ENCODE measurements around the gene LAMTOR4. TPM values are rescaled to one million over a fixed set of nuclear protein-coding genes. Genes with fewer than 3 reads are reported as not detected.

LAMTOR4 gene
- total RNA-seq, 1 experiment from 2014 or later: 224 TPM

DNA sequence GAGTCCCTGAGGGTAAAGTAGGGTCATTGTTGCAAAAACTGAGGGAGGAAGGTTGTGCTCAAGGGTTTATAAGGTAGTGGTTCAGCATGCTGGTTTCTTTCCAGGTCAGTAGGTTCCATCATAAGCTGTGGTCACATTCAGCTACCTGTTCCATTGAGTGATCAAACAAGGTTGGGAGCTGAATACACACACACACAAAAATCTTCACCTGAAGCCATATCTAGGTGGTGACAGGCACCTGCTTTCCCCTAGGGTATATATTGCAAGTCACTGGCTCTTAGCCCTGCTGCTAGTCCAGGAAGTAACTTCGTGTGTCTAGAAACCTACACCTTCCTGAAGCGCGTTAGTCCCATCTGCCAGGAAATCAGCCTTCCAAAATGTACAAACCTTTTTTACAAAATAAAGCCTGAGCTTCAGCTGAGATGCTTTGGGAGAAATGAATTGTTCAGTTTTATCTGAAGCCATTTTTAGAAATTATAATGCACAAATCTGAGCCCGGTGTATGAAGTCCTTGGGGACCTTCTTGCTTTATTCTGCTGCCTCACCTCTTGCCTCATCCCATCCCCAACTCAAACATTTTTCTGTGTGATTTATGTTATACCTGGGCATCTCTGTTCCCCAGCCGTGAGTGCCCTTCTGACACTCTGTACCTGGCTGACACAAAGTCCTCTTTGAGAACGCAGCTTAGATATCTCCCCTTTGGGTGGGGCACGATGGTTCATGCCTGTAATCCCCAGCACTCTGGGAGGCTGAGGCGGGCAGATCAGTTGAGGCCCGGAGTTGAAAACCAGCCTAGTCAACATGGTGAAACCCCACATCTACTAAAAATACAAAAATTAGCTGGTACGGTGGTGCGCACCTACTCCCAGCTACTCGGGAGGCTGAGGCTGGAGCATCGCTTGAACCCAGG, 10.6 kb upstream of the LAMTOR4 start:
- Histone ChIP-seq H3K27me3 (ENCODE audit: control insufficient read depth, insufficient read depth, low read length) (no peaks in the 10 kb centered on the region), H3K36me3 (ENCODE audit: control insufficient read depth, insufficient read depth, low read length) (no peaks in the 10 kb centered on the region), H3K4me3 (ENCODE audit: low read depth in 2 of 2, low read length in 2 of 2) (no peak overlapping the region), H3K9me3 (ENCODE audit: control insufficient read depth, insufficient read depth, low read depth, low read length) (no peaks in the 10 kb centered on the region), H3K27ac (ENCODE audit: low read length) (no peak overlapping the region), H3K4me1 (ENCODE audit: control insufficient read depth, insufficient read depth, low read length) (no peaks in the 10 kb centered on the region)
- DNase-seq (ENCODE audit: low read depth, low spot score) (no peak), ATAC-seq (no peak)
- TF ChIP-seq TCF7L2 (IDR thresholded peaks at IDR 0.05; ENCODE audit: low read depth, low read length) (no peak), POLR2AphosphoS5 (IDR thresholded peaks at IDR 0.05; ENCODE audit: low read depth, low read length) (no peak), SIN3A (IDR thresholded peaks at IDR 0.05; ENCODE audit: borderline replicate concordance, insufficient read depth, low read depth, low read length) (no peak)
- TF ChIP-seq, protein P1, sequence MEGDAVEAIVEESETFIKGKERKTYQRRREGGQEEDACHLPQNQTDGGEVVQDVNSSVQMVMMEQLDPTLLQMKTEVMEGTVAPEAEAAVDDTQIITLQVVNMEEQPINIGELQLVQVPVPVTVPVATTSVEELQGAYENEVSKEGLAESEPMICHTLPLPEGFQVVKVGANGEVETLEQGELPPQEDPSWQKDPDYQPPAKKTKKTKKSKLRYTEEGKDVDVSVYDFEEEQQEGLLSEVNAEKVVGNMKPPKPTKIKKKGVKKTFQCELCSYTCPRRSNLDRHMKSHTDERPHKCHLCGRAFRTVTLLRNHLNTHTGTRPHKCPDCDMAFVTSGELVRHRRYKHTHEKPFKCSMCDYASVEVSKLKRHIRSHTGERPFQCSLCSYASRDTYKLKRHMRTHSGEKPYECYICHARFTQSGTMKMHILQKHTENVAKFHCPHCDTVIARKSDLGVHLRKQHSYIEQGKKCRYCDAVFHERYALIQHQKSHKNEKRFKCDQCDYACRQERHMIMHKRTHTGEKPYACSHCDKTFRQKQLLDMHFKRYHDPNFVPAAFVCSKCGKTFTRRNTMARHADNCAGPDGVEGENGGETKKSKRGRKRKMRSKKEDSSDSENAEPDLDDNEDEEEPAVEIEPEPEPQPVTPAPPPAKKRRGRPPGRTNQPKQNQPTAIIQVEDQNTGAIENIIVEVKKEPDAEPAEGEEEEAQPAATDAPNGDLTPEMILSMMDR (IDR thresholded peaks at IDR 0.05): no peak
- TF ChIP-seq, protein P2, sequence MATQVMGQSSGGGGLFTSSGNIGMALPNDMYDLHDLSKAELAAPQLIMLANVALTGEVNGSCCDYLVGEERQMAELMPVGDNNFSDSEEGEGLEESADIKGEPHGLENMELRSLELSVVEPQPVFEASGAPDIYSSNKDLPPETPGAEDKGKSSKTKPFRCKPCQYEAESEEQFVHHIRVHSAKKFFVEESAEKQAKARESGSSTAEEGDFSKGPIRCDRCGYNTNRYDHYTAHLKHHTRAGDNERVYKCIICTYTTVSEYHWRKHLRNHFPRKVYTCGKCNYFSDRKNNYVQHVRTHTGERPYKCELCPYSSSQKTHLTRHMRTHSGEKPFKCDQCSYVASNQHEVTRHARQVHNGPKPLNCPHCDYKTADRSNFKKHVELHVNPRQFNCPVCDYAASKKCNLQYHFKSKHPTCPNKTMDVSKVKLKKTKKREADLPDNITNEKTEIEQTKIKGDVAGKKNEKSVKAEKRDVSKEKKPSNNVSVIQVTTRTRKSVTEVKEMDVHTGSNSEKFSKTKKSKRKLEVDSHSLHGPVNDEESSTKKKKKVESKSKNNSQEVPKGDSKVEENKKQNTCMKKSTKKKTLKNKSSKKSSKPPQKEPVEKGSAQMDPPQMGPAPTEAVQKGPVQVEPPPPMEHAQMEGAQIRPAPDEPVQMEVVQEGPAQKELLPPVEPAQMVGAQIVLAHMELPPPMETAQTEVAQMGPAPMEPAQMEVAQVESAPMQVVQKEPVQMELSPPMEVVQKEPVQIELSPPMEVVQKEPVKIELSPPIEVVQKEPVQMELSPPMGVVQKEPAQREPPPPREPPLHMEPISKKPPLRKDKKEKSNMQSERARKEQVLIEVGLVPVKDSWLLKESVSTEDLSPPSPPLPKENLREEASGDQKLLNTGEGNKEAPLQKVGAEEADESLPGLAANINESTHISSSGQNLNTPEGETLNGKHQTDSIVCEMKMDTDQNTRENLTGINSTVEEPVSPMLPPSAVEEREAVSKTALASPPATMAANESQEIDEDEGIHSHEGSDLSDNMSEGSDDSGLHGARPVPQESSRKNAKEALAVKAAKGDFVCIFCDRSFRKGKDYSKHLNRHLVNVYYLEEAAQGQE (IDR thresholded peaks at IDR 0.05; ENCODE audit: insufficient read depth in 1 of 2, low read depth in 2 of 2, low read length in 1 of 2): no peak
- POLR2A ChIA-PET: no interaction called here
- intact Hi-C loops (cut with micrococcal nuclease; ENCODE audit: unreplicated experiment): no loop called here
- CTCF ChIA-PET: interaction anchor here (0.8 kb wide), 1 partner anchor 10 kb away, joined by 4 read pairs; no protein-coding TSS in a partner anchor
- in situ Hi-C loops (cut with HindIII; ENCODE audit: low pct_unique_long_range_greater_than_20kb, low sequenced_read_pairs): no loop called here
- BruUV-seq (replicated peaks): no TSS peak

DNA sequence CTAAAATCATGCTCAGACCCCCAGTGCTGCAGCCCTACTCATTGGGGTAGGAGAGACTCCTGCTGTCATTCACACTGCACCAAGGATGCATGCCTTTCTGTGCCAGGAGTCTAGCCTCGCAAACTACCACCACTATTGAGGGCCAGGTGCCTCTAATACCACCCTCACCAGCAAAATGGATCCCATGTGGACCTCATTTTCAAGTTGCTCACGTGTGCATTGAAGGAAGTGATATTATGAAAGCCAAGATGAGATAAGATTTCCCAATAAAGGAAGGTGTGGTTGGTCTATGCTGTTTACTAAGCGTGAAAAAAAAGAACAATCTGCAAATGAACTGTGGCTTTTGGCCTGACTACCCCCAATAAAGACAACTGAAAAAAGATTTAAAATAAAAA, 7.2 kb upstream of the LAMTOR4 start:
- POLR2A ChIA-PET: interaction anchor here (0.6 kb wide), 1 partner anchor 261 kb away, joined by 3 read pairs; no protein-coding TSS in a partner anchor
- Histone ChIP-seq H3K4me1 (ENCODE audit: control insufficient read depth, insufficient read depth, low read length) (no peaks in the 10 kb centered on the region), H3K4me3 (ENCODE audit: low read depth in 2 of 2, low read length in 2 of 2) (no peak overlapping the region), H3K9me3 (ENCODE audit: control insufficient read depth, insufficient read depth, low read depth, low read length) (no peaks in the 10 kb centered on the region), H3K27me3 (ENCODE audit: control insufficient read depth, insufficient read depth, low read length) (no peaks in the 10 kb centered on the region), H3K36me3 (ENCODE audit: control insufficient read depth, insufficient read depth, low read length) (no peaks in the 10 kb centered on the region), H3K27ac (ENCODE audit: low read length) (no peak overlapping the region)
- no TSS peak for BruUV-seq (replicated peaks)
- TF ChIP-seq, protein P1 (IDR thresholded peaks at IDR 0.05): no peak
- TF ChIP-seq, protein P2 (IDR thresholded peaks at IDR 0.05; ENCODE audit: insufficient read depth in 1 of 2, low read depth in 2 of 2, low read length in 1 of 2): no peak
- TF ChIP-seq POLR2AphosphoS5 (IDR thresholded peaks at IDR 0.05; ENCODE audit: low read depth, low read length) (no peak), TCF7L2 (IDR thresholded peaks at IDR 0.05; ENCODE audit: low read depth, low read length) (no peak)
- CTCF ChIA-PET: no interaction called here
- intact Hi-C loops (cut with micrococcal nuclease; ENCODE audit: unreplicated experiment) (no loop called here), in situ Hi-C loops (cut with HindIII; ENCODE audit: low pct_unique_long_range_greater_than_20kb, low sequenced_read_pairs) (no loop called here)
- no peak for ATAC-seq
- no peak for DNase-seq (ENCODE audit: low read depth, low spot score)
